Sigmoid colon (tissue), 4 donors: ENCODE results near the gene DRGX.

Source experiments
- EP300 ChIP-seq, 4 donors: sonication (generic); formaldehyde crosslinking; IDR thresholded peaks; one replicate each; pipeline ENCODE4 v1.6.1; 2017; ENCODE audit warnings: antibody characterized with exemption in 4 of 4
- POLR2A ChIP-seq, 2 donors: fragments of 450-650 bp; IDR thresholded peaks; one replicate each; pipeline ENCODE4 v1.6.1; 2016; ENCODE audit warnings: antibody characterized with exemption in 2 of 2, mild to moderate bottlenecking in 2 of 2, moderate library complexity in 2 of 2
- TF ChIP-seq, protein P1 (sequence below), 4 experiments: fragments of 450-650 bp in 3 of 4; fragments of 200-600 bp in 1 of 4; IDR thresholded peaks; one replicate each; pipeline ENCODE4 v1.5.1; 2016 to 2019; ENCODE audit warnings: antibody characterized with exemption in 4 of 4, mild to moderate bottlenecking in 3 of 4, moderate library complexity in 2 of 4

DNA sequence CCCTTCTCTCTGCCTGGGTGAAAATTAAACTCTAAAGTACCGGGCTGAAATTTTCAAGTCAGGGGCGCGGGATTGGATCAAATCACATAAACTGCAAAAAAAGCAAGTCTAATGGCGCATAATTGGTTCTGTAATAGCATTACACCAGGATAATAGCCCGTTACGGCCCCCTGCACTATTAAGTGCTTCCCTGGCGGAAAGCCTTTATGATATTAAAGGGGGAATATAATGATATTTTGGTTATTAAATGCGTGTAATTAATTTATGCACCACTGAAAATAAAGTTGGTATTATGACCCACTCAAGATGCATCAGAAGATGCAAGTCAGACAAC, 744 bp upstream of the DRGX start:
- TF ChIP-seq, protein P1, sequence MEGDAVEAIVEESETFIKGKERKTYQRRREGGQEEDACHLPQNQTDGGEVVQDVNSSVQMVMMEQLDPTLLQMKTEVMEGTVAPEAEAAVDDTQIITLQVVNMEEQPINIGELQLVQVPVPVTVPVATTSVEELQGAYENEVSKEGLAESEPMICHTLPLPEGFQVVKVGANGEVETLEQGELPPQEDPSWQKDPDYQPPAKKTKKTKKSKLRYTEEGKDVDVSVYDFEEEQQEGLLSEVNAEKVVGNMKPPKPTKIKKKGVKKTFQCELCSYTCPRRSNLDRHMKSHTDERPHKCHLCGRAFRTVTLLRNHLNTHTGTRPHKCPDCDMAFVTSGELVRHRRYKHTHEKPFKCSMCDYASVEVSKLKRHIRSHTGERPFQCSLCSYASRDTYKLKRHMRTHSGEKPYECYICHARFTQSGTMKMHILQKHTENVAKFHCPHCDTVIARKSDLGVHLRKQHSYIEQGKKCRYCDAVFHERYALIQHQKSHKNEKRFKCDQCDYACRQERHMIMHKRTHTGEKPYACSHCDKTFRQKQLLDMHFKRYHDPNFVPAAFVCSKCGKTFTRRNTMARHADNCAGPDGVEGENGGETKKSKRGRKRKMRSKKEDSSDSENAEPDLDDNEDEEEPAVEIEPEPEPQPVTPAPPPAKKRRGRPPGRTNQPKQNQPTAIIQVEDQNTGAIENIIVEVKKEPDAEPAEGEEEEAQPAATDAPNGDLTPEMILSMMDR (IDR thresholded peaks at IDR 0.05), result no peak
- TF ChIP-seq POLR2A (IDR thresholded peaks at IDR 0.05) (no peak), EP300 (IDR thresholded peaks at IDR 0.05) (no peak)
